Measurements from ENCODE around the gene TRPM2.

TRPM2 gene

GRCh38 chr21:44351535-44352252, 1.7 kb upstream of the TRPM2 start:
- H3K4me3 ChIP-seq (ENCODE audit: low read depth, low read length), result no peak overlapping the region

GRCh38 chr21:44352253-44352860, 1.1 kb upstream of the TRPM2 start:
- no peak for TF ChIP-seq CTCF (IDR thresholded peaks at IDR 0.05; ENCODE audit: borderline replicate concordance, insufficient read depth, low read depth, low read length)

More at GRCh38 chr21:44351535-44352252, 1.7 kb upstream of the TRPM2 start:
- TF ChIP-seq CTCF (IDR thresholded peaks at IDR 0.05; ENCODE audit: borderline replicate concordance, insufficient read depth, low read depth, low read length), result no peak

GRCh38 chr21:44354001-44354405, 582 bp downstream of the TRPM2 start:
- H3K4me3 ChIP-seq (ENCODE audit: low read depth, low read length), result peak overlapping the region; percentile 52
- TF ChIP-seq CTCF (IDR thresholded peaks at IDR 0.05; ENCODE audit: borderline replicate concordance, insufficient read depth, low read depth, low read length), result no peak

More at GRCh38 chr21:44352253-44352860, 1.1 kb upstream of the TRPM2 start:
- no peak overlapping the region for H3K4me3 ChIP-seq (ENCODE audit: low read depth, low read length)

GRCh38 chr21:44354775-44355771, 1.7 kb downstream of the TRPM2 start:
- TF ChIP-seq CTCF (IDR thresholded peaks at IDR 0.05; ENCODE audit: borderline replicate concordance, insufficient read depth, low read depth, low read length), result no peak
- peak overlapping the region; percentile 8 for H3K4me3 ChIP-seq (ENCODE audit: low read depth, low read length)

- TF ChIP-seq CTCF (IDR thresholded peaks at IDR 0.05; ENCODE audit: borderline replicate concordance, insufficient read depth, low read depth, low read length), result no peak
- no peak overlapping the region for H3K4me3 ChIP-seq (ENCODE audit: low read depth, low read length)
These were observed 2.7 kb downstream of the TRPM2 start for GRCh38 chr21:44356160-44356559.

GRCh38 chr21:44356636-44357035, 3.2 kb downstream of the TRPM2 start:
- no peak overlapping the region for H3K4me3 ChIP-seq (ENCODE audit: low read depth, low read length)

More at GRCh38 chr21:44356636-44357035, 3.2 kb downstream of the TRPM2 start:
- TF ChIP-seq CTCF (IDR thresholded peaks at IDR 0.05; ENCODE audit: borderline replicate concordance, insufficient read depth, low read depth, low read length), result no peak

All from GM12875 (cell line).